Measurements from ENCODE around the gene ERRFI1. TPM values are rescaled to one million over a fixed set of nuclear protein-coding genes. Genes with fewer than 3 reads are reported as not detected.

The ERRFI1 gene
- total RNA-seq, 1 donor from 2014 or later = 1.4 TPM

DNA sequence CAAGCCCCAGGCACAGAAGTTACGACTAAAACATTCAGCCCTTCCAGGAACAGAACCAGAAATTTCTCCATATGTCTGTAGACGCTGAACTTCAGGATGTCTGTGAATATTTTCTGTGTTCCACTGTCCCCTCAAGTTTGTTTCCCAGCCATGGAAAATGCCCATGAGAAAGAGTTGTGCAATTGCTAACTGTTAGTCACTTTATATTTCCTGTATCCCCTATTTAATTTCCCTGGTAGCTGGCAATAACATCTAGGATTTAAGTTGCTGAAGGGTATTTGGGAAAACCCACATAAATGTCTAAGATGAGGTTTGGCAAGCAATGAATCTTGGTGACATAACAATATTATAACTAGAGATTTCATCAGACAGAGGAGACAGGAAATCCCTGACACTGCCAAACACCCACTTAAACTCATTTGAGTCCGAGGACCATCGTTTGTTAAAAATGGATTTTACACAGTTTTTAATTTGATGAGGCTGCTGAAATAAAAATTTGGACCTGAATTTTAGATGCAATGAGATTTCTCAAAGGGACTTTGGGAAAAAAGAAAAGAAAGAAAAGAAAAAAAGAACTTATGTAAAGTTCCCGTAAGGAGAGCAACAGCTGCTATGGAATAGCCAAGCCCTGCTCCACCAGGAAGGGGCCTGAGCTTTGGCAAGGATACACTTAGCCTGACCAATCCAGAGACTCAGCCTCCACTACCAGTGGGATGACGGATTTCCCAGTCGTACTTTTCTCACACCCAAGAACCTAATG, 21.8 kb upstream of the ERRFI1 start:
- H3K9me3 Mint-ChIP-seq = no peaks in the 10 kb centered on the region
- no peak overlapping the region for H3K4me3 Mint-ChIP-seq
- ChIA-PET CTCF (no interaction called here), POLR2A (no interaction called here)
- no peaks in the 10 kb centered on the region for H3K4me1 Mint-ChIP-seq
- DNase-seq (no peak), ATAC-seq (ENCODE audit: low read depth) (no peak)
- H3K27ac Mint-ChIP-seq = no peak overlapping the region
- intact Hi-C loops (cut with micrococcal nuclease) = no loop called here
- no peaks in the 10 kb centered on the region for H3K36me3 Mint-ChIP-seq (ENCODE audit: low read depth)
- no peak for TF ChIP-seq CTCF (IDR thresholded peaks at IDR 0.05)
- H3K27me3 Mint-ChIP-seq = peaks cover 15% of the 10 kb centered on the region

DNA sequence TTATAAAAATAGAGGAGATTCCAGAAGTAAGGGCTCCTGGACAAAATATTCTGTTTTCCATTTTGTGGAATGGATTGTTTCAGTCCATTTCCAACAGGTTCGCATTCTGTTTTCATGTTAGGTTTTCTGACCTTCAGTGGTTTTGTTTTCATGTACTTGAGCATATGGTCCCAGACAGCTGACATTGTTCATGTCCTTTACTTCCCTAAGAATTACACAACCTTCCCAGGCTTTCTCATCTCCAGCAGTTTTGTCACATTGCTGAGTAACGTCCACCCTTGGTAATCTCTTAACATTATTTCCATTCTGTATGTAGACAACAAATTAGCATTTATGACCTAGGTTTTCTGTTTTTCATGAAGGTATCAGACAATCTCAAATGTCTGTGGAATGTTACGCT, 21.0 kb upstream of the ERRFI1 start:
- no peak overlapping the region for H3K4me3 Mint-ChIP-seq
- no peaks in the 10 kb centered on the region for H3K36me3 Mint-ChIP-seq (ENCODE audit: low read depth)
- peaks cover 15% of the 10 kb centered on the region for H3K27me3 Mint-ChIP-seq
- no peak for DNase-seq
- intact Hi-C loops (cut with micrococcal nuclease) = no loop called here
- H3K4me1 Mint-ChIP-seq = no peaks in the 10 kb centered on the region
- CTCF ChIA-PET = no interaction called here
- no peak overlapping the region for H3K27ac Mint-ChIP-seq
- H3K9me3 Mint-ChIP-seq = peaks cover 2% of the 10 kb centered on the region
- ATAC-seq (ENCODE audit: low read depth) = no peak
- POLR2A ChIA-PET = no interaction called here
- no peak for TF ChIP-seq CTCF (IDR thresholded peaks at IDR 0.05)

DNA sequence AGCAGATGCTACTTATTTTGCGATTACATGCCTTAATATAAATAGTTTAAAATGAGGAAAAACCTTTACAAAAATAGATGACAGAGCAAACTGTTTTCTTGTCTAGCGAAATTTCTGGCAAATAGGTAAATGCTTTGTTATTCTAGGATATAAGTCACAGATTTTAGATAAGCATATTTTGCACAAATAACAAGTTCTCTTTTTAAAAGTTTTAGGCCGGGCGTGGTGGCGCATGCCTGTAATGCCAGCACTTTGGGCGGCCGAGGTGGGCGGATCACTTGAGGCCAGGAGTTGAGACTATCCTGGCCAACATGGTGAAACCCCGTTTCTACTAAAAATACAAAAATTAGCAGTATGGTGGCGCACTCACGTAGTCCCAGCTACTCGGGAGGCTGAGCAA, 20.3 kb upstream of the ERRFI1 start:
- no peak for DNase-seq
- H3K4me1 Mint-ChIP-seq = no peaks in the 10 kb centered on the region
- intact Hi-C loops (cut with micrococcal nuclease) = no loop called here
- H3K36me3 Mint-ChIP-seq (ENCODE audit: low read depth) = no peaks in the 10 kb centered on the region
- CTCF ChIA-PET = no interaction called here
- peaks cover 11% of the 10 kb centered on the region for H3K27me3 Mint-ChIP-seq
- no peak for TF ChIP-seq CTCF (IDR thresholded peaks at IDR 0.05)
- no peak overlapping the region for H3K27ac Mint-ChIP-seq
- POLR2A ChIA-PET = no interaction called here
- peaks cover 3% of the 10 kb centered on the region for H3K9me3 Mint-ChIP-seq
- no peak for ATAC-seq (ENCODE audit: low read depth)
- H3K4me3 Mint-ChIP-seq = no peak overlapping the region

DNA sequence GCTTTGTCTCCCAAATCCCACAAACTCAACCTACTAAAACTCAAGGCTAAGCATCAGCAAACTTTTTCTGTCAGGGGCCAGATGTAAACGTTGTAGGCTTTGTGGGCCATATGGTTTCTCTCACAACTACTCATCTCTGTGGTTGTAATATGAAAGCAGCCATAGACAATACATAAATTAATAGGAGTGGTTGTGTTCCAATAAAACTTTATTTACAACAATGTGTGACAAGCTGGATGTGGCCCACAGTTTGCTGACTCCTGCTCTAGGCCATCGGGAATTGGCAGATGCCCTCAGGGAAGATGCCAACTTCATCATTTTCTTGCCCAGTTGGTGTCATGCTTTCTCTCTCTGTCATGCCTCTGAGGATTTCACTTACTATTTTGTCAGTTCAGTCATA, 17.5 kb upstream of the ERRFI1 start:
- Mint-ChIP-seq H3K27me3 (peaks cover 12% of the 10 kb centered on the region), H3K36me3 (ENCODE audit: low read depth) (no peaks in the 10 kb centered on the region), H3K4me3 (no peak overlapping the region), H3K4me1 (no peaks in the 10 kb centered on the region), H3K9me3 (peaks cover 3% of the 10 kb centered on the region), H3K27ac (no peak overlapping the region)
- intact Hi-C loops (cut with micrococcal nuclease) = no loop called here
- ChIA-PET POLR2A (no interaction called here), CTCF (no interaction called here)
- no peak for DNase-seq
- ATAC-seq (ENCODE audit: low read depth) = no peak
- TF ChIP-seq CTCF (IDR thresholded peaks at IDR 0.05) = no peak

- ATAC-seq (ENCODE audit: low read depth) = no peak
- Mint-ChIP-seq H3K27me3 (peaks cover 11% of the 10 kb centered on the region), H3K36me3 (ENCODE audit: low read depth) (no peaks in the 10 kb centered on the region), H3K9me3 (peaks cover 3% of the 10 kb centered on the region), H3K4me3 (no peak overlapping the region), H3K4me1 (no peaks in the 10 kb centered on the region), H3K27ac (no peak overlapping the region)
- CTCF ChIA-PET = no interaction called here
- intact Hi-C loops (cut with micrococcal nuclease) = no loop called here
- POLR2A ChIA-PET = no interaction called here
- TF ChIP-seq CTCF (IDR thresholded peaks at IDR 0.05) = no peak
- DNase-seq = no peak
Observed at GRCh38 chr1:8042134-8042533, 16.0 kb upstream of the ERRFI1 start.
